ES-I3 (cell line): ENCODE data around the gene CDCA3.

Source experiments
- H3K36me3 ChIP-seq: 2 replicates; pipeline ENCODE4 v1.6.1; 2013; ENCODE audit warnings: mild to moderate bottlenecking, low read length, control low read depth, moderate library complexity; ENCODE audit not compliant: insufficient read depth
- H3K4me1 ChIP-seq: 2 replicates; pipeline ENCODE4 v1.6.1; 2013; ENCODE audit warnings: mild to moderate bottlenecking, control low read depth, low read length; ENCODE audit not compliant: insufficient read depth
- H3K9ac ChIP-seq: 2 replicates; pipeline ENCODE4 v1.6.1; 2013; ENCODE audit warnings: low read depth, mild to moderate bottlenecking, low read length, moderate library complexity
- H3K9me3 ChIP-seq: 2 replicates; pipeline ENCODE4 v1.6.1; 2013; ENCODE audit warnings: mild to moderate bottlenecking, low read length, moderate library complexity; ENCODE audit not compliant: control insufficient read depth, insufficient read depth

CDCA3 gene

DNA sequence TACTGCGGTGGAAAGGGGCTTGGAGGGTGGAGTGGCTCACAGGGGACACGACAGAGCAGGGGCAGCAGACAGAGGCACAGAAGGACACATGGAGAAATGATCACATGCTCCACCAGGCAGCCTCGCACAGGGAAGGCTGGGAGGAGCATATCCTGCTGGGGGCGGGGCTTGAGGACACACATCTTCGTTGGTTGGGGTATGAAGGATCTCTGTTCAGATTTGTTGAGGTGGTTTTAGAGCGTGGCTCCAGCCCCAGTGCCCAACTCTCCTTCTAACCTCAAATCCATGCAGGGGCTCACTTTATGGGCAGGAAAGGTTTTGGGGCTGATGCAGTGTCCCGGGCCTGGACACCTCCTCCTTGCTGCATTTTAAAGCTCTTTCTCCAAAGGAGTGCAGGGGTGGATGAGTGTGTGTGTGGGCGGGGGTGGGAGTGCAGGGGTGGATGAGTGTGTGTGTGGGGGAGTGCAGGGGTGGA, 23.6 kb downstream of the CDCA3 start:
- H3K9ac ChIP-seq = peak overlapping the region; percentile 34; the same call in 1 of the 2 replicates

DNA sequence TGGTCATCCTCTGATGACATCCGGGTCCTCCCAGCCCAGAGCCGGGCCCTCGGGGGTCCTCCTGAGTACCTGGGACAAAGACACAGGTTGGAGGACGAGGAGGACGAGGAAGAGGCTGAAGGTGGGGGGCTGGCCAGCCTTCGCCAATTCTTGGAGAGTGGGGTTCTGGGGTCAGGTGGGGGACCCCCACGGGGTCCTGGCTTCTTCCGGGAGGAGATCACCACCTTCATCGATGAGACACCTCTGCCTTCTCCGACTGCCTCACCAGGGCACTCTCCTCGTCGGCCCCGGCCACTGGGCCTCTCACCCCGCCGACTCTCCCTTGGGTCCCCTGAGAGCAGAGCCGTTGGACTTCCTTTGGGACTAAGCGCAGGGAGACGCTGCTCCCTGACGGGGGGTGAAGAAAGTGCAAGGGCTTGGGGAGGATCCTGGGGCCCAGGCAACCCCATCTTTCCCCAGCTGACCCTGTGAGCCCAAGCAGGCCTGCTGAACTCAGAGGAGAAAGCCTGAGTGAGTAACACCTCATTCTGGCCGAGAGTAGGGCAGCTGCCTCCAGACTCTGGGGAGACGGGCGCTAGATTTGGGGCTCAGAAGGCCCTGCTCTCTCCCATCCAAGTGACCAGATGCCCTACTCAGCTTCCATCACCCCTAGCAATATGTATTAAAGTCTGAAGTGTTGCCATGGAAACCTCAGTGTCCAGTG, 24.2 kb downstream of the CDCA3 start:
- peaks cover 9% of the 10 kb centered on the region for H3K4me1 ChIP-seq
- peak overlapping the region; percentile 26 for H3K9ac ChIP-seq
- H3K9me3 ChIP-seq = no peaks in the 10 kb centered on the region
- 0 out of 2 replicates have a peak, but pooled peaks cover 3% of the 10 kb centered on the region for H3K36me3 ChIP-seq

More for the DNA sequence above, 23.6 kb downstream of the CDCA3 start:
- Histone ChIP-seq H3K9me3 (no peaks in the 10 kb centered on the region), H3K36me3 (0 out of 2 replicates have a peak, but pooled peaks cover 3% of the 10 kb centered on the region), H3K4me1 (peaks cover 9% of the 10 kb centered on the region)

DNA sequence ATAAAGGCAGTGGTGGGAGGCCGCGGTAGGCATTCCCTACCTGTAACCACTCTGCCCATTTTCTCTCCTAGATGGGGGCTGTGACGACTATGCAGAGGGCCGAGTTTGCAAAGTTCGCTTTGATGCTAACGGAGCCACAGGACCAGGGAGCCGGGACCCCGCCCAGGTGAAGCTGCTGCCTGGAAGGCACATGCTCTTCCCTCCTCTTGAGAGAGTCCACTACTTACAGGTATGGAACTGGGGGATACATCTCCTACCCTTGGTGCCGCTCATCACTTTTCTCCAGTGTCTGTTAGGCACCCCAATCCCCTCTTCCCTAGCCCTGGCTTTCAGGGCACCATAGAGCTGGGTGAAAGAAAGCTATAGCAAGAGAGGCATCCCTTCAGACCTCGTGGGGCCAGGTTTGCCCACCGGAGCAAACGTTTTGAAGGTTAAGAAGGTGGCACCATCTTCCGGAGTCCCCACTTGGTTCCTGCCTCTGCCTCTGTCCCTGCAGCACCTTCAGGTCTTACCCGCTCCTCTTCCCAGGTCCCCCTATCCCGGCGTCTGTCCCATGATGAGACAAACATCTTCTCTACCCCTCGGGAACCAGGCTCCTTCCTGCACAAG, 24.9 kb downstream of the CDCA3 start:
- Histone ChIP-seq H3K4me1 (peaks cover 9% of the 10 kb centered on the region), H3K36me3 (no peaks in the 10 kb centered on the region), H3K9me3 (no peaks in the 10 kb centered on the region), H3K9ac (no peak overlapping the region)

DNA sequence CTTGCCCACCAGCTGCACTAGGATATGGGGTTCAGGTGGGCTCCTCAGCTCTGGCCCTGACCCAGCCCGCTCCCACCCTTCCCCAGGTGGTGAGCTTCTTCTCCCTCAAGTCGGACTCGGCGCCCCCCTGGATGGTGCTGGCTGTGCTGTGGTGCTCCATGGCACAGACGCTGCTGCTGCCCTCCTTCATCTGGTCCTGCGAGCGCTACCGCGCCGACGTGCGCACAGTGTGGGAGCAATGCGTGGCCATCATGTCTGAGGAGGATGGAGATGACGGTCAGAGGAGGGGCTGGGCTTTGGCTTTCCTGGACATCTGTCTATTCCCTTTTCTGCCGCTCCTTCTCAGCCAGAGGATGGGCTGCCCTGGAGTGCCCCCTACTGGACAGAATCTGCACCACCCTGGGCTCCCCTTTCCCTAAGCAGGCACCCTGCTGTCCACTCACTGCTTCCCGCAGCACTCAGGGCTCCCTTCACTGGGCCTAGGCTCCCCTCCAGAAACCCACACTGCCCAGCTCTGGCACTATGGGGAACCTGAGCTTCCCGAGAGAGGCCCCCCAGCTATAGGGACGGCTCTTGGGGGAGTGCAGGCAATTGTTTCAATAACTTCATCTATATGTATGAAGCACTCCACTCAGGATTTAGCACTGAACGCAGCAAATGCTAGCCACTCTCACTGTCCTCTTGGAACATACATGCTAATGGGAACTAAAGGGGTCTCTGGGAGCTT, 25.5 kb downstream of the CDCA3 start:
- peak overlapping the region; percentile 37 for H3K9ac ChIP-seq

DNA sequence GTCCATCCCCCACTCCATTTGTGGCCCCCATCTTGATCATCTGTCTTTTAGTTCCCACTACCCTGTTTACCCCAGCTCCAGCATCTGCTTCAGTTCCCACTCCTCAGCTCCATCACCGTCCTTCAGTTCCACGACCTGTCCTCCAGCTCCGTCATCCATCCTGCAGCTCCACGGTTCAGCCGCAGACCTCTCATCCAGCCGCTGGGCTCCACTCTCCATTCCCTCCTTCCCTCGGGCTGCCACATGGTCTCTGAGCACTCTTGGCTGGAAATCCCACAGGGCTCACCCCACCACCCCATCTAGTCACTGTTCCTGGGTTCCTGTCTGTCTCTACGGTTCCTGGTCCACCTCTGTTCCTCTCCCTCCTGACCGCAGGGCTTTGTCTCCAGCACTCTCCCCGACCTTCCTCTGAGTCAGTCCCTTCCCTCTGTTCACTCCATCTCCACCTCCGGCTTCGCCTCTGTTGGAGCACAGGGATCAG, 26.1 kb downstream of the CDCA3 start:
- Histone ChIP-seq H3K36me3 (no peaks in the 10 kb centered on the region), H3K9me3 (no peaks in the 10 kb centered on the region), H3K4me1 (peaks cover 19% of the 10 kb centered on the region), H3K9ac (peak overlapping the region; percentile 37)

More for the DNA sequence above, 25.5 kb downstream of the CDCA3 start:
- Histone ChIP-seq H3K36me3 (no peaks in the 10 kb centered on the region), H3K9me3 (no peaks in the 10 kb centered on the region), H3K4me1 (peaks cover 13% of the 10 kb centered on the region)

DNA sequence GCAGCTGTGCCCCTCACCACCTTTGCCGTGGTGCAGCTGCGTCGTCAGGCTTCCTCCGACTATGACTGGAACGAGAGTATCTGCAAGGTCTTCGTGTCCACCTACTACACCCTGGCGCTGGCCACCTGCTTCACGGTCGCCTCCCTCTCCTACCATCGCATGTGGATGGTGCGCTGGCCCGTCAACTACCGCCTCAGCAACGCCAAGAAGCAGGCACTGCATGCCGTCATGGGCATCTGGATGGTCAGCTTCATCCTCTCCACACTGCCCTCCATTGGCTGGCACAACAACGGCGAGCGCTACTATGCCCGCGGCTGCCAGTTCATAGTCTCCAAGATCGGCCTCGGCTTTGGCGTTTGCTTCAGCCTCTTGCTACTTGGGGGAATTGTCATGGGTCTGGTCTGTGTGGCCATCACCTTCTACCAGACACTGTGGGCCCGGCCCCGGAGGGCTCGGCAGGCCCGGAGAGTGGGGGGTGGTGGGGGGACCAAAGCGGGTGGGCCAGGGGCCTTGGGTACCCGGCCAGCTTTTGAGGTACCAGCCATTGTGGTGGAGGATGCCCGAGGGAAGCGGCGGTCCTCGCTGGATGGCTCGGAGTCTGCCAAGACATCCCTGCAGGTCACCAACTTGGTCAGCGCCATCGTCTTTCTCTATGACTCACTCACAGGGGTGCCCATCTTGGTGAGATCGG, 26.9 kb downstream of the CDCA3 start:
- Histone ChIP-seq H3K36me3 (no peaks in the 10 kb centered on the region), H3K9ac (no peak overlapping the region), H3K9me3 (no peaks in the 10 kb centered on the region), H3K4me1 (peaks cover 26% of the 10 kb centered on the region)

DNA sequence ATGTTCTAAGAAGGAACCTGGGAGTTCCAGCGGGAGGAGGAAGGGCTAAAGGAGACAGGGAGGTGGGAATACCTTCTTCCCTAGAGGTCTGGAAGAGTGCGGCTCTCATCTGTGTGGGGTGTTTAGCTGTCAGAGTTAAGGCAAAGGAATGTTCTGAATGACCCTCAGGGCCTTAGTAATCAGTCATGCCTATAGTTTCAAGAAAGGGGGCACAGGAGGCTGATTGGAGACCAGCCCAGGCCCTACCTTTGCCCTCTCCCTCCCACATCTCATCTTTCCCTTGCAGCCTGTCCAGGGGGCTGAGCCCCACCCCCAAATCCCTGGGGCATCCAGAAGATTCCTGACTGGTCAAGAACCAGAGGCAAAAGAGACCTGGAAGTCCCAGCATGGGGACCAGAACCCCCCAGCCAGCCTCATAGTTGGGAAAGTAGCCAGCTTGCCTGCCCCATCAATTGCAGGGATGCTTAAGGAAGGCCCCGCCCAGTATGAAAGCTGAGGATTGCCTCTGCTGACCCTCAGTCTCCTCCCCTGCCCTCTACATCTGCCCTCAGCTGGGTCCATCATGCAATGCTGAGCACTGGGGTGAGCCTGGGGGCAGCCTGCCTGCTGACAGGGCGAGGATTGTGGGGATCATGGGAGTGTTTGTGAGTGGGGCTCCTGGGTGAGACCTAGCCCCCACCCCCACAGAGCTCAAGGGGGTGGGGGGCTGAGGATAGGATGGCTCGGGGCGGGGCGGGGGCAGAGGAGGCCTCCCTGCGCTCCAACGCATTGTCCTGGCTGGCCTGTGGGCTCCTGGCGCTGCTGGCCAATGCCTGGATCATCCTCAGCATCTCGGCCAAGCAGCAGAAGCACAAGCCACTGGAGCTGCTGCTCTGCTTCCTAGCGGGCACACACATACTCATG, 27.7 kb downstream of the CDCA3 start:
- H3K4me1 ChIP-seq = peaks cover 27% of the 10 kb centered on the region
- no peaks in the 10 kb centered on the region for H3K36me3 ChIP-seq
- H3K9me3 ChIP-seq = no peaks in the 10 kb centered on the region
- no peak overlapping the region for H3K9ac ChIP-seq

DNA sequence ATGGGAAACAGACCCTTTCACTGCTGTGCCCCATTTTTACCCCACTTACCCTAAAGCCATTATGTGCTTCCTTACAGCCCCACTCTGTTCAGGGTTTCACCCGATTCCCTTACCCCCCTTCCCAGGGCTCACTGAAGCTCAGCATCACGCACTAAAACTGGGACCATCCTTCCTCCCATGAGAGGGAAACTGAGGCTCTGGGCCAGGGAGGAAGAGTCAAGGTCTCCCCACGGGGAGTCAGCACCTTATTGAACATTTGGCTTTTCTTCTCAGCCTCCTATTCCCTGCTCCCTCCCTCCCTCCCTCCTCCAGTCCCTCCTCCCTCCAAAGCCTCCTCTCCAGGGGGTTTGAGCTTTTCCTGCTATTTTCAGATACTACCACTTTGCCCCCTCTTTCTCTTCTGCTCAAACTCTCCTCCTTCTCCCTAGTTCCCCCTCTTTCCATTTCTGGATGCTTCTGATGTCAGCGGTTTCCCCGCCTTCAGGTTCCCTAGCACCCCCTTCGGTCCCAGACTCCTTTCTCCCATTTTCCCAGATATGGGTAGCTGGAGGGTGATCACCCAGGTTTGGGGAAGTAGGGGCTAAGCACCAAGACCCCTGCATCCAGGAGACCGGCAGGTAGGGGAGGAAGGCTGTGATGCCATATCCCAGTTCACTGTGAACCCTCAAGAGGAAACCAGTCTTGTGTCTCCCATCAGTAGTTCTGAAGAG, 28.5 kb downstream of the CDCA3 start:
- H3K4me1 ChIP-seq = peaks cover 34% of the 10 kb centered on the region
- peak overlapping the region; percentile 64; the same call in 1 of the 2 replicates for H3K9ac ChIP-seq
- no peaks in the 10 kb centered on the region for H3K9me3 ChIP-seq
- no peaks in the 10 kb centered on the region for H3K36me3 ChIP-seq

DNA sequence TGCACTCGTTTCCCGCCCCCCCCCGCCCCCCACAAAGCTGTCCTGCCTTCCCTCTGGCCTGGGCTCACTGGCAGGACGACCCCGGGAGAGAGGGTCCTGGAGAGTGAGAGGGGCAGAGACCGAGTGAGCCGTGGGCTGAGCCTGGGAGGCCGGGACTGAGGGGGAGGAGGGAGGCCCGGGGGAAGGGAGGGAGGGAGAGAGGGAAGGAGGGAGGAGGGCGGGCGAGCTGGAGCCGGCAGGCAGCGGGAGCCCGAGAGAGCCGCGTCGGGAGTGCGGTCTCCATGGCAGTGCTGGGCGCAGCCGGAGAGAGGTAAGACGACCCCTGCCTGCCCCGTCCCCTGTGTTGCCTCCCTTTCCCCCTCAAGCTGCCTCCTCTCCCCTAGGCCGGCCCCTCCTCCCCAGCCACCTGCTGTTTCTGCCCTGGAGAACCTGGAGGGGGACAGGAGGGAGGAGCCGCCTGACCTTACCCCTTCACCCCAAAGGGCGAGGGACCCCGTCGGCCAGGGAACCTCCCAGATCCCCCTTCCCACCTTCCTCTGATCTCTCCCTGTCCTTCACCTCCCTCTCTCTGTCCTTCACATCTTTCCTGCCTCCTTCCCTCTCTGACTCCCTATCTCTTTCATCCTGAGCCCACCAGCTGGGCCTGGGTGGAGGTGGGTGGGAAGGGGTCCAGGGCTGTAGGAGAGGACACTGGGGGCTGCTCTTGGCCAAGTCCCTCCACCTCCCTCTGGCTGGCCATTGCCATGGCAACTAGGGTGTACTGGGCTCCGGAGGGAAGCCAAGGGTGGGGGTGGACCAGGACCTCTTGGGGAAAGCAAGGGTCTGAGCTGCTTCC, 29.3 kb downstream of the CDCA3 start, which contains the start of gene GPR162:
TSS of gene GPR162 (plus strand) at position 231 of the 835 bp plus-strand sequence. CDS start 2,078 bp downstream, outside the sequence.
- H3K4me1 ChIP-seq = peaks cover 29% of the 10 kb centered on the region
- no peaks in the 10 kb centered on the region for H3K36me3 ChIP-seq
- H3K9ac ChIP-seq = peak within 1 kb of the TSS; percentile 64
- no peaks in the 10 kb centered on the region for H3K9me3 ChIP-seq

DNA sequence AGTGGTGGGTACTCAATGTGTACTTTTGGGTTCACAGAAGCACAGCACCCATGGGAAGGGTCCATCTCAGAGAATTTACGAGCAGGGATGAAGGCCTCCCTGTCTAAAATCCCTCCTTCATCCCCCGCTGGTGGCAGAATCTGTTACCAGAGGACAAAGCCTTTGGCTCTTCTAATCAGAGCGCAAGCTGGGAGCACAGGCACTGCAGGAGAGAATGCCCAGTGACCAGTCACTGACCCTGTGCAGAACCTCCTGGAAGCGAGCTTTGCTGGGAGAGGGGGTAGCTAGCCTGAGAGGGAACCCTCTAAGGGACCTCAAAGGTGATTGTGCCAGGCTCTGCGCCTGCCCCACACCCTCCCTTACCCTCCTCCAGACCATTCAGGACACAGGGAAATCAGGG, 30.9 kb downstream of the CDCA3 start:
- peaks cover 28% of the 10 kb centered on the region for H3K4me1 ChIP-seq
- H3K9me3 ChIP-seq = no peaks in the 10 kb centered on the region
- no peak overlapping the region for H3K9ac ChIP-seq
- no peaks in the 10 kb centered on the region for H3K36me3 ChIP-seq

DNA sequence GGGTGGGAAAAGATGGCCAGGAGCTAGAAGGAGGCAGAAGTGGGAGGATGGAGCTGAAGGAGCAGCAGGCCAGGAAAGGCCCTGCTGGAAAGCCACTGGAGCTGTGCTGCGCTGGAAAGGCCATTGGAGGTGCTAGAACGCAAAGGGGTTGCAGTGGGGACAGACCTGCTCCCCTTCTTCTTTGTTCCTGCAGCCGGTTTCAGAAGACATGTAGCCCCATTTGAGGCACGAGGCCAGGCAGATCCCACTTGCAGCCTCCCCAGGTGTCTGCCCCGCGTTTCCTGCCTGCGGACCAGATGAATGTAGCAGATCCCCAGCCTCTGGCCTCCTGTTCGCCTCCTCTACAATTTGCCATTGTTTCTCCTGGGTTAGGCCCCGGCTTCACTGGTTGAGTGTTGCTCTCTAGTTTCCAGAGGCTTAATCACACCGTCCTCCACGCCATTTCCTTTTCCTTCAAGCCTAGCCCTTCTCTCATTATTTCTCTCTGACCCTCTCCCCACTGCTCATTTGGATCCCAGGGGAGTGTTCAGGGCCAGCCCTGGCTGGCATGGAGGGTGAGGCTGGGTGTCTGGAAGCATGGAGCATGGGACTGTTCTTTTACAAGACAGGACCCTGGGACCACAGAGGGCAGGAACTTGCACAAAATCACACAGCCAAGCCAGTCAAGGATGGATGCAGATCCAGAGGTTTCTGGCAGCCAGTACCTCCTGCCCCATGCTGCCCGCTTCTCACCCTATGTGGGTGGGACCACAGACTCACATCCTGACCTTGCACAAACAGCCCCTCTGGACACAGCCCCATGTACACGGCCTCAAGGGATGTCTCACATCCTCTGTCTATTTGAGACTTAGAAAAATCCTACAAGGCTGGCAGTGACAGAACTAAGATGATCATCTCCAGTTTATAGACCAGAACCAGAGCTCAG, 31.7 kb downstream of the CDCA3 start:
- Histone ChIP-seq H3K9ac (no peak overlapping the region), H3K9me3 (no peaks in the 10 kb centered on the region), H3K4me1 (peaks cover 25% of the 10 kb centered on the region), H3K36me3 (no peaks in the 10 kb centered on the region)
